HepG2 (cell line): ENCODE results near the gene ITIH2.

ENCODE experiments used
- CHD2 ChIP-seq: IDR thresholded peaks from 2 replicates; pipeline ENCODE4 v1.6.1; 2011; ENCODE audit warnings: low read depth, low read length, improper control_type of control experiment
- ETV6 ChIP-seq: sonication (generic); formaldehyde crosslinking; conservative IDR thresholded peaks from 2 replicates; pipeline ENCODE4 v1.4.0; 2020; ENCODE audit warnings: missing genetic modification reagents
- MYC ChIP-seq: sonication (generic); formaldehyde crosslinking; IDR thresholded peaks from 2 replicates; pipeline ENCODE4 v1.9.0; 2021; ENCODE audit warnings: missing genetic modification reagents, borderline replicate concordance
- PCBP1 ChIP-seq: fragments of 200-400 bp; formaldehyde crosslinking; IDR thresholded peaks from 2 replicates; pipeline ENCODE4 v1.6.1; 2017; ENCODE audit warnings: mild to moderate bottlenecking, low read depth, low read length, borderline replicate concordance
- SMARCC2 ChIP-seq: fragments of 450-650 bp; IDR thresholded peaks from 2 replicates; pipeline ENCODE4 v1.6.1; 2017; ENCODE audit warnings: antibody characterized with exemption, mild to moderate bottlenecking
- ZEB1 ChIP-seq: IDR thresholded peaks from 2 replicates; pipeline ENCODE4 v1.6.1; 2012; ENCODE audit warnings: mild to moderate bottlenecking, low read depth, inconsistent platforms; ENCODE audit not compliant: insufficient replicate concordance
- ZNF274 ChIP-seq: sonication (generic); formaldehyde crosslinking; IDR thresholded peaks from 2 replicates; pipeline ENCODE4 v1.5.1; 2020; ENCODE audit warnings: mild to moderate bottlenecking, missing genetic modification reagents
- ZNF468 ChIP-seq: sonication (generic); formaldehyde crosslinking; IDR thresholded peaks from 2 replicates; pipeline ENCODE4 v1.8.0; 2022; ENCODE audit warnings: mild to moderate bottlenecking, moderate library complexity, missing genetic modification reagents
- ZNF75D ChIP-seq: sonication (generic); formaldehyde crosslinking; IDR thresholded peaks from 2 replicates; pipeline ENCODE4 v1.8.1; 2023; ENCODE audit warnings: missing genetic modification reagents, mild to moderate bottlenecking, borderline replicate concordance
- TF ChIP-seq, protein P1 (sequence below): sonication (generic); formaldehyde crosslinking; IDR thresholded peaks from 2 replicates; pipeline ENCODE4 v1.4.0; 2020; ENCODE audit warnings: missing genetic modification reagents
- TF ChIP-seq, protein P2 (sequence below): sonication (generic); formaldehyde crosslinking; IDR thresholded peaks from 2 replicates; pipeline ENCODE4 v1.4.0; 2020; ENCODE audit warnings: missing genetic modification reagents, borderline replicate concordance
- TF ChIP-seq, protein P3 (sequence below), 2 experiments: sonication (generic) in 1 of 2; formaldehyde crosslinking in 1 of 2; IDR thresholded peaks; 2 replicates each; pipeline versions ENCODE4 v1.4.0 to v1.6.1; 2018 to 2020; ENCODE audit warnings: missing genetic modification reagents in 2 of 2, borderline replicate concordance in 1 of 2, low read depth in 1 of 2, mild to moderate bottlenecking in 1 of 2, missing biosample characterization in 1 of 2

DNA sequence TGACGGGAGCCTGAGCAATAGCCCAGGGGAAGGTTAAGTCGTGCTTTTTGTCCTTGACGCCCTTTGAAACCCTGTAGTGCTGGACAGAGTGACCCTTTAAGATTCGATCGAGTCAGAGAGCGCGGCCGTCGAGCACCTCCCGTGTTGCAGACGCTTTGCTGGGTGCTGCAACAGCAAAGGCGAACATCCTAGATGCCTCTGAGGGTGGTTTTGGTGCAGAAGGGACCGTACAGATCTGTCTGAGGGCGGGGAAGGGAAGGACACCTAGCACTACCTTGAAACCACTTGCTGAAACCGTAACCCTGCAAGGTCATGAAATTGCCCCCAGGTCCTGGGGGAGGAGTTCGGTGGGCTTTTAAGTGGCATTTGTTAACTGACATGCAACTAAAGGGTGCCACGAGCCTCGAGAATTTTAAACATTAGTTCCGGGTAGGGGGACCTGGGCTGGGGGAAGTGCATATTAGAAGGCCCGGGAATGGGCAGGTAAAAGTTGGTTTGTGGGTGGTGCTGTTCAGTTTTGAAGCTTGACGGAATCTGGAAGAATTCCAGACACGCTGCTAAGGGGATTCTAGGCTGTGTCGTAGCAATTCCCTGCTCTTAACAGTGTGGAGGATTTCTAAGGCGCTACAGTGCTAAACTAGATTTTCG, 85.6 kb downstream of the ITIH2 start:
- TF ChIP-seq, protein P1, sequence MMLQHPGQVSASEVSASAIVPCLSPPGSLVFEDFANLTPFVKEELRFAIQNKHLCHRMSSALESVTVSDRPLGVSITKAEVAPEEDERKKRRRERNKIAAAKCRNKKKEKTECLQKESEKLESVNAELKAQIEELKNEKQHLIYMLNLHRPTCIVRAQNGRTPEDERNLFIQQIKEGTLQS (CRISPR knock-in tag) = no peak
- TF ChIP-seq CHD2 = no peak
- TF ChIP-seq PCBP1 = no peak
- TF ChIP-seq, protein P2, sequence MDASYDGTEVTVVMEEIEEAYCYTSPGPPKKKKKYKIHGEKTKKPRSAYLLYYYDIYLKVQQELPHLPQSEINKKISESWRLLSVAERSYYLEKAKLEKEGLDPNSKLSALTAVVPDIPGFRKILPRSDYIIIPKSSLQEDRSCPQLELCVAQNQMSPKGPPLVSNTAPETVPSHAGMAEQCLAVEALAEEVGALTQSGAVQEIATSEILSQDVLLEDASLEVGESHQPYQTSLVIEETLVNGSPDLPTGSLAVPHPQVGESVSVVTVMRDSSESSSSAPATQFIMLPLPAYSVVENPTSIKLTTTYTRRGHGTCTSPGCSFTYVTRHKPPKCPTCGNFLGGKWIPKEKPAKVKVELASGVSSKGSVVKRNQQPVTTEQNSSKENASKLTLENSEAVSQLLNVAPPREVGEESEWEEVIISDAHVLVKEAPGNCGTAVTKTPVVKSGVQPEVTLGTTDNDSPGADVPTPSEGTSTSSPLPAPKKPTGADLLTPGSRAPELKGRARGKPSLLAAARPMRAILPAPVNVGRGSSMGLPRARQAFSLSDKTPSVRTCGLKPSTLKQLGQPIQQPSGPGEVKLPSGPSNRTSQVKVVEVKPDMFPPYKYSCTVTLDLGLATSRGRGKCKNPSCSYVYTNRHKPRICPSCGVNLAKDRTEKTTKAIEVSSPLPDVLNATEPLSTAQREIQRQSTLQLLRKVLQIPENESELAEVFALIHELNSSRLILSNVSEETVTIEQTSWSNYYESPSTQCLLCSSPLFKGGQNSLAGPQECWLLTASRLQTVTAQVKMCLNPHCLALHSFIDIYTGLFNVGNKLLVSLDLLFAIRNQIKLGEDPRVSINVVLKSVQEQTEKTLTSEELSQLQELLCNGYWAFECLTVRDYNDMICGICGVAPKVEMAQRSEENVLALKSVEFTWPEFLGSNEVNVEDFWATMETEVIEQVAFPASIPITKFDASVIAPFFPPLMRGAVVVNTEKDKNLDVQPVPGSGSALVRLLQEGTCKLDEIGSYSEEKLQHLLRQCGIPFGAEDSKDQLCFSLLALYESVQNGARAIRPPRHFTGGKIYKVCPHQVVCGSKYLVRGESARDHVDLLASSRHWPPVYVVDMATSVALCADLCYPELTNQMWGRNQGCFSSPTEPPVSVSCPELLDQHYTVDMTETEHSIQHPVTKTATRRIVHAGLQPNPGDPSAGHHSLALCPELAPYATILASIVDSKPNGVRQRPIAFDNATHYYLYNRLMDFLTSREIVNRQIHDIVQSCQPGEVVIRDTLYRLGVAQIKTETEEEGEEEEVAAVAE (CRISPR knock-in tag) = no peak
- TF ChIP-seq ZNF468 (CRISPR knock-in tag) = no peak
- TF ChIP-seq SMARCC2 = no peak
- no peak for TF ChIP-seq ZNF274 (CRISPR knock-in tag)
- no peak for TF ChIP-seq ETV6 (CRISPR knock-in tag)
- no peak for TF ChIP-seq ZEB1
- no peak for TF ChIP-seq ZNF75D (CRISPR knock-in tag)
- TF ChIP-seq, protein P3, sequence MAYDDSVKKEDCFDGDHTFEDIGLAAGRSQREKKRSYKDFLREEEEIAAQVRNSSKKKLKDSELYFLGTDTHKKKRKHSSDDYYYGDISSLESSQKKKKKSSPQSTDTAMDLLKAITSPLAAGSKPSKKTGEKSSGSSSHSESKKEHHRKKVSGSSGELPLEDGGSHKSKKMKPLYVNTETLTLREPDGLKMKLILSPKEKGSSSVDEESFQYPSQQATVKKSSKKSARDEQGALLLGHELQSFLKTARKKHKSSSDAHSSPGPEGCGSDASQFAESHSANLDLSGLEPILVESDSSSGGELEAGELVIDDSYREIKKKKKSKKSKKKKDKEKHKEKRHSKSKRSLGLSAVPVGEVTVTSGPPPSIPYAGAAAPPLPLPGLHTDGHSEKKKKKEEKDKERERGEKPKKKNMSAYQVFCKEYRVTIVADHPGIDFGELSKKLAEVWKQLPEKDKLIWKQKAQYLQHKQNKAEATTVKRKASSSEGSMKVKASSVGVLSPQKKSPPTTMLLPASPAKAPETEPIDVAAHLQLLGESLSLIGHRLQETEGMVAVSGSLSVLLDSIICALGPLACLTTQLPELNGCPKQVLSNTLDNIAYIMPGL (CRISPR knock-in tag; IDR thresholded peaks at IDR 0.05; ENCODE audit: borderline replicate concordance in 1 of 2, low read depth in 1 of 2) = no peak
- TF ChIP-seq MYC (CRISPR knock-in tag) = no peak
